ENCODE results near the gene TPPP. TPM values are rescaled to one million over a fixed set of nuclear protein-coding genes. Genes with fewer than 3 reads are reported as not detected.
"Not testable (repeated sequence)": the region's sequence is repeated elsewhere in the genome, so short reads cannot be mapped to it uniquely, and the experiment has no call there.

TPPP gene
- total and polyA plus RNA-seq, 2 experiments from 2014 or later, result not detected

DNA sequence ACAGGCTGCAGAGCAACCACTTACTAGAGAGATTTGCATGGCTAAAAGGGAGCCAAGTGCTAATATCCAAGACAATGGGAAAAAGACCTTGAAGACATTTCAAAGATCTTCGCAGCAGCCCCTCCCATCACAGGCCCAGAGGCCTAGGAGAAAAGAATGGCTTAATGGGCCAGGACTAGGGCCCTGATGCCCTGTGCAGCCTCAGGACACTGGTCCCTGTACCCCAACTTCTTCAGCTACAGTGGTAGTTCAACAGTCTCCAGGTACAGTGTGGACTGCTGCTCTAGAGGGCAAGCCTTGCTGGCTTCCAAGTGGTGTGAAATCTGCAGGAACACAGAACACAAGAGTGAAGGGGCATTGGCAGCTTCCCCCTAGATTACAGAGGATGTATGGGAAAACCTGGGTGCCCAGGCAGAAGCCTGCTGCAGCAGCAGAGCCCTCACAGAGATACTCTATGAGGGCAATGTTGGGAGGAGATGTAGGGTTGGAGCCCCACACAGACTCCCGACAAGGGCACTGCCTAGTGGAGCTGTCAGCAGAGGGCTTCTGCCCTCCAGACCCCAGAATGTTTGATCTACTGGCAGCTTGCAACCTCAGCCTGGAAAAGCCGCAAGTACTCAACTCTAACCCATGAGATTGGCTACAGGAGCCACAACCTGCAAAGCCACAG, 15.8 kb upstream of the TPPP start:
- H3K9me3 ChIP-seq (ENCODE audit: low read depth); H3K4me1 ChIP-seq (ENCODE audit: insufficient read depth); H3K4me3 ChIP-seq; H4K20me1 ChIP-seq (ENCODE audit: insufficient read depth); DNase-seq; H2AFZ ChIP-seq; H3K79me2 ChIP-seq (ENCODE audit: insufficient read depth); H3K36me3 ChIP-seq (ENCODE audit: low read depth); H3K9ac ChIP-seq; H3K27ac ChIP-seq; H3F3A ChIP-seq (ENCODE audit: insufficient read depth); H3K4me2 ChIP-seq (ENCODE audit: unreplicated experiment); H3K27me3 ChIP-seq (replicated peaks; ENCODE audit: insufficient read depth); in situ Hi-C loops (cut with MboI); H3K9me2 ChIP-seq (ENCODE audit: insufficient read depth): not testable (repeated sequence)
- WGBS, 2 experiments (ENCODE audit: low coverage in 1 of 2, low lambda C conversion rate in 2 of 2, missing lambda C conversion rate in 2 of 2), result 52 to 59% methylated on average over 3 of the region's 3 CpGs

DNA sequence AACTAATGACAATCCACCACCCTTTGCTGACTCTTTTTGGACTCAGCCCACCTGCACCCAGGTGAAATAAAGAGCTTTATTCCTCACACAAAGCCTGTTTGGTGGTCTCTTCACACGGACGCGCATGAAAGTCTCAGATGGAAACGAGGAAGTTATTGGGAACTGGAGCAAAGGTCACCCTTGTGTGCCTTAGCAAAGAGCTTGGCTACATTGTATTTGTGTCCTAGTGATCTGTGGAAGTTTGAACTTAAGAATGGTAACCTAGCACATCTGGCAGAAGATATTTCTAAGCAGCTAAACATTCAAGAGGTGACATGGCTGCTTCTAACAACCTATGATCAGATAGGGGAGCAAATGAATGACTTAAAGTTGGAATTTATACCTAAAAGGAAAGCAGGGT, 15.2 kb upstream of the TPPP start:
- H3F3A ChIP-seq (ENCODE audit: insufficient read depth); H3K36me3 ChIP-seq (ENCODE audit: low read depth); H2AFZ ChIP-seq; H3K4me2 ChIP-seq (ENCODE audit: unreplicated experiment); H3K27ac ChIP-seq; H3K4me3 ChIP-seq; H3K9ac ChIP-seq; H3K9me2 ChIP-seq (ENCODE audit: insufficient read depth); in situ Hi-C loops (cut with MboI); H4K20me1 ChIP-seq (ENCODE audit: insufficient read depth); H3K9me3 ChIP-seq (ENCODE audit: low read depth); DNase-seq; H3K27me3 ChIP-seq (replicated peaks; ENCODE audit: insufficient read depth); H3K79me2 ChIP-seq (ENCODE audit: insufficient read depth); H3K4me1 ChIP-seq (ENCODE audit: insufficient read depth): not testable (repeated sequence)
- 39 to 63% methylated on average over 4 of the region's 4 CpGs for WGBS, 2 experiments (ENCODE audit: low coverage in 1 of 2, low lambda C conversion rate in 2 of 2, missing lambda C conversion rate in 2 of 2)

GRCh38 chr5:706127-706526, 13.0 kb upstream of the TPPP start:
- H3F3A ChIP-seq (ENCODE audit: insufficient read depth); H3K4me2 ChIP-seq (ENCODE audit: unreplicated experiment); H4K20me1 ChIP-seq (ENCODE audit: insufficient read depth); H3K4me3 ChIP-seq; H3K9me2 ChIP-seq (ENCODE audit: insufficient read depth); H3K9ac ChIP-seq; H3K9me3 ChIP-seq (ENCODE audit: low read depth); in situ Hi-C loops (cut with MboI); H2AFZ ChIP-seq; H3K36me3 ChIP-seq (ENCODE audit: low read depth); H3K27me3 ChIP-seq (replicated peaks; ENCODE audit: insufficient read depth); H3K79me2 ChIP-seq (ENCODE audit: insufficient read depth); H3K27ac ChIP-seq; DNase-seq; H3K4me1 ChIP-seq (ENCODE audit: insufficient read depth): not testable (repeated sequence)
- 53 to 55% methylated on average over 7 of the region's 7 CpGs for WGBS, 2 experiments (ENCODE audit: low coverage in 1 of 2, low lambda C conversion rate in 2 of 2, missing lambda C conversion rate in 2 of 2)

DNA sequence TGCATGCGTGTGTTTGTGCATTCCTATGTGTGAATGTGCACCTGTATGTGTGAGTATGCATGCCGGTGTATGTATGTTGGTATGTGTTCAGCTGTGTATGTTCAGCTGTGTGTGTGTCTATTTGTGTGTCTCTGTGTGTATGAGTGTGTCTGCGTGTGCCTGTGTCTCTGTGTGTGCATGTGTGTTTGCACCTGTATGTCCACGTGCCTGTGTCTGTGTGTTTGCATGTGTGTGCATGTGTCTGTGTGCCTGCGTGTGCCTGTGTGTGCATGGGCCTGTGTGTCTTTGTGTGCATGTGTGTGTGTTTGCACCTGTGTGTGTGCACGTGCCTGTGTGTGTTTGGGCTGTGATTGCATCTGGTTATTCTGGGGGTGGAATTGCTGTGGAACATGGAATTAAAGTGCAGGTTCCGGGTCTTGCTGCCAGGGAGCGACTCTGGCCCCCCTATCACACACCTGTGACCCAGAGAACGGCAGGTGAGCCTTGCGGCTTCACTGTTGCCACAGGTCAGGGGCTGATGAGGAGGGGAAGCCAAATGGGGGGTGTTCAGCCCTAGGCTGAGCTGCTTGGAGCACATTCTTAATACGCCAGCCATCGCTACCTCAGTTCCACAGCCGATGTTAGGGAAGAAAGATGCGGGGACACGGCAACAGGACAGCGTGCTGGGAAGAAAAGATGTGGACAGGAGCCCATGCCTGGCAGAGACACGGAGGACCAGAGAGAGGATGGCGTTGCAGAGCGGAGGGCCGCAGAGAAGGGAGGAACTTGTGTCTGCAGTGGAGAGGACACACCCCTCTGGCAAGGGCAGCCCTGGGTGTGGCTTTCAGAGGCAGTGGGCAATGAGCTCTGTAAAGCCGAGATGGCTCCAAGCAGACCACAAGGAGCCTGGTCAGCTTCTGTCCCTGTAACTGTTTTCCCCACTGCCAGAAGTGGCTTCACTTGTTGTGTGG, 3.9 kb upstream of the TPPP start:
- DNase-seq; H3K9ac ChIP-seq; in situ Hi-C loops (cut with MboI); H3K9me2 ChIP-seq (ENCODE audit: insufficient read depth); H3F3A ChIP-seq (ENCODE audit: insufficient read depth); H3K79me2 ChIP-seq (ENCODE audit: insufficient read depth); H3K4me1 ChIP-seq (ENCODE audit: insufficient read depth); H3K4me3 ChIP-seq; H3K36me3 ChIP-seq (ENCODE audit: low read depth); H3K27ac ChIP-seq; H3K9me3 ChIP-seq (ENCODE audit: low read depth); H4K20me1 ChIP-seq (ENCODE audit: insufficient read depth); H3K4me2 ChIP-seq (ENCODE audit: unreplicated experiment); H2AFZ ChIP-seq: not testable (repeated sequence)
- peaks cover 11% of the 10 kb centered on the region; the same call in 1 of the 2 replicates for H3K27me3 ChIP-seq (replicated peaks; ENCODE audit: insufficient read depth)
- 80 to 85% methylated on average over 14 to 20 of the region's 21 CpGs for WGBS, 2 experiments (ENCODE audit: low coverage in 1 of 2, low lambda C conversion rate in 2 of 2, missing lambda C conversion rate in 2 of 2)

DNA sequence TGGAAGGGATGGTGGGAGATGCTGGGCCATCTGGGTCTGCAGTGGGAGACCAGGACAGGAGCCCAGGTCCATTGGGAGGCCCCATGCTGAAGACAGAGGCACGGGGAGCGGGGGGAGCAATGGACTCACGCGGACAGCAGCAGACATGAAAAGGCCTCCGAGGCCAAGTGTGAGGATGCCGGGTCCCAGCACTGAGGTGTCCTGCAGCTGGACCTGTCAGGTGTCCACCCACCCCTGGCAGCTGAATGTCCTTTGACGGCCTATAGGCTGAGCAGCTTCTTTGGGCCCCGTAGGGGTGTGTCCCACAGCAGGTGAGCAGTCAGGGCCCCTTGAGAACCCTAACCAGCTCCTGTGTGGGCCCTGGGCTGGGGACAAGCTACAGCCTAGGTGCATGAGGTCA, 3.0 kb upstream of the TPPP start:
- H3F3A ChIP-seq (ENCODE audit: insufficient read depth); H3K9me3 ChIP-seq (ENCODE audit: low read depth); H3K9ac ChIP-seq; H2AFZ ChIP-seq; H3K4me2 ChIP-seq (ENCODE audit: unreplicated experiment); H4K20me1 ChIP-seq (ENCODE audit: insufficient read depth); H3K27ac ChIP-seq; DNase-seq; H3K36me3 ChIP-seq (ENCODE audit: low read depth); H3K9me2 ChIP-seq (ENCODE audit: insufficient read depth); H3K79me2 ChIP-seq (ENCODE audit: insufficient read depth); in situ Hi-C loops (cut with MboI); H3K4me1 ChIP-seq (ENCODE audit: insufficient read depth); H3K4me3 ChIP-seq: not testable (repeated sequence)
- H3K27me3 ChIP-seq (replicated peaks; ENCODE audit: insufficient read depth), result 0 out of 2 replicates have a peak, but pooled peaks cover 11% of the 10 kb centered on the region
- WGBS, 2 experiments (ENCODE audit: low coverage in 1 of 2, low lambda C conversion rate in 2 of 2, missing lambda C conversion rate in 2 of 2), result 62 to 86% methylated on average over 4 to 8 of the region's 8 CpGs

DNA sequence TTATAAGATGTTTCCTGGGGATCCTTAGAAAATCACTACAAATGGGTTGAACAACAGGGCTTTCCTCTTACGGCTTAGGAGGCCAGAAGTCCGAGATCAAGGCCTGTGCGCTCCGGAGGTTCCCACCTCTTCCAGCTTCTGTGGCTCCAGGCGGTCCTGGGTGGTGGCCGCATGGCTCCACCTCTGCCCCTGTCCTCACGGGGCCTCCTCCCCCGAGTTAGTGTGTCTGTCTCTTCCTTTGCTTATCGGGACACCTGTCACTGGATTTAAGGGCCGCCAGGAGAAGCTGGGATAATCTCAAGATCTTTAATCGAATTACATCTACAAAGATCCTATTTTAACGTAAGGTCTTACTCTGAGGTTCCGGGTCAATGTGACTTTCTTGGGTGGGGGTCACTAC, 2.3 kb upstream of the TPPP start:
- H3K4me3 ChIP-seq; H3K36me3 ChIP-seq (ENCODE audit: low read depth); H3K9me2 ChIP-seq (ENCODE audit: insufficient read depth); H2AFZ ChIP-seq; H3K9ac ChIP-seq; H3K4me1 ChIP-seq (ENCODE audit: insufficient read depth); in situ Hi-C loops (cut with MboI); H3K79me2 ChIP-seq (ENCODE audit: insufficient read depth); H3F3A ChIP-seq (ENCODE audit: insufficient read depth); H3K4me2 ChIP-seq (ENCODE audit: unreplicated experiment); H4K20me1 ChIP-seq (ENCODE audit: insufficient read depth); H3K9me3 ChIP-seq (ENCODE audit: low read depth); H3K27ac ChIP-seq; DNase-seq: not testable (repeated sequence)
- 80% methylated on average over 9 of the region's 13 CpGs; no CpG with 5 or more reads in 1 of the 2 experiments for WGBS, 2 experiments (ENCODE audit: low coverage in 1 of 2, low lambda C conversion rate in 2 of 2, missing lambda C conversion rate in 2 of 2)
- H3K27me3 ChIP-seq (replicated peaks; ENCODE audit: insufficient read depth), result 0 out of 2 replicates have a peak, but pooled peaks cover 11% of the 10 kb centered on the region

DNA sequence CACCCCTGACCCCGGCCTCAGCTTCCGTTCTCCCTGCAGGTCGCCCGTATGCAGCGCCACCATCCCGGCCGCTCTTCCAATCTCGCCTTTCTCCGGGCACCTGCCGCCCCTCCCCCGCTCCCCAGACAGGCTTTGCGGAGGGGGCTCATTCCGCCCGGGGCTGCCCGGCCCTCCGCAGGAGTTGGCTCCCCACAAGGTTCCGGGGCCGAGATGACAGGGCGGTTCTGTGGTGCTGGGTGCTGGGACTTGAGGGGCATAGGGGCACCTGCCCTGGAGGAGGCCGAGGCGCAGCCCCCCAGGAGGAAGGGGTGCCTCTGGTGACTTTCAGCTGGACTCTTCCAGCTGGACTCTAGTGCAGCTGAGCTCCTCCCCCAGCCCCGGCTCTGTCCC, 885 bp upstream of the TPPP start:
- H3K36me3 ChIP-seq (ENCODE audit: low read depth); H3F3A ChIP-seq (ENCODE audit: insufficient read depth); H3K9me3 ChIP-seq (ENCODE audit: low read depth); H3K9me2 ChIP-seq (ENCODE audit: insufficient read depth); H3K79me2 ChIP-seq (ENCODE audit: insufficient read depth); H2AFZ ChIP-seq; H3K27ac ChIP-seq; H3K4me2 ChIP-seq (ENCODE audit: unreplicated experiment); H3K4me3 ChIP-seq; H3K9ac ChIP-seq; H3K4me1 ChIP-seq (ENCODE audit: insufficient read depth); DNase-seq; H3K27me3 ChIP-seq (replicated peaks; ENCODE audit: insufficient read depth); H4K20me1 ChIP-seq (ENCODE audit: insufficient read depth); in situ Hi-C loops (cut with MboI): not testable (repeated sequence)
- 1 to 2% methylated on average over 10 to 16 of the region's 22 CpGs for WGBS, 2 experiments (ENCODE audit: low coverage in 1 of 2, low lambda C conversion rate in 2 of 2, missing lambda C conversion rate in 2 of 2)

Measured in GM23248 (cell line).